Measurements from ENCODE around the gene ITPKB.

DNA sequence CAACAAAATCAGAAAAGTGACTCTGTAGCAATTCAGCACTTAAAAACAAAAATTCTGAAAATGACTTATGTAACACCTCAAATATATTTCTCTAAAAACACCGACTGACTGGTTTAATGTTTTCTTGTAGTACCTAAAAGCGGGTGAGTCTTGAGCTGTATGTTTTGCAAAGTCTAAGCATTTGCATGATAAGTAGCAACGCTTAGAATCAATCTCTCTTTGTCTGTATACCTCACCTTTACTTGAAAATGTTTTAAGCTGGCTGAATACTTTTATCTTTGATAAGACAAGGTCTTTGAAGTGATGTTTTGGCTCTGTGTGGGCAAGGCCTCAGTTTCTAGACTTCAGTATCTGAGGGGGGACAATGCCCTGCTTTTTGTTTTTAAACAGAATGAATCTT is 8.2 kb downstream of the ITPKB start:
- TF ChIP-seq, protein P1, sequence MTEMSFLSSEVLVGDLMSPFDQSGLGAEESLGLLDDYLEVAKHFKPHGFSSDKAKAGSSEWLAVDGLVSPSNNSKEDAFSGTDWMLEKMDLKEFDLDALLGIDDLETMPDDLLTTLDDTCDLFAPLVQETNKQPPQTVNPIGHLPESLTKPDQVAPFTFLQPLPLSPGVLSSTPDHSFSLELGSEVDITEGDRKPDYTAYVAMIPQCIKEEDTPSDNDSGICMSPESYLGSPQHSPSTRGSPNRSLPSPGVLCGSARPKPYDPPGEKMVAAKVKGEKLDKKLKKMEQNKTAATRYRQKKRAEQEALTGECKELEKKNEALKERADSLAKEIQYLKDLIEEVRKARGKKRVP (CRISPR knock-in tag; IDR thresholded peaks at IDR 0.05), result no peak
- TF ChIP-seq, protein P2, sequence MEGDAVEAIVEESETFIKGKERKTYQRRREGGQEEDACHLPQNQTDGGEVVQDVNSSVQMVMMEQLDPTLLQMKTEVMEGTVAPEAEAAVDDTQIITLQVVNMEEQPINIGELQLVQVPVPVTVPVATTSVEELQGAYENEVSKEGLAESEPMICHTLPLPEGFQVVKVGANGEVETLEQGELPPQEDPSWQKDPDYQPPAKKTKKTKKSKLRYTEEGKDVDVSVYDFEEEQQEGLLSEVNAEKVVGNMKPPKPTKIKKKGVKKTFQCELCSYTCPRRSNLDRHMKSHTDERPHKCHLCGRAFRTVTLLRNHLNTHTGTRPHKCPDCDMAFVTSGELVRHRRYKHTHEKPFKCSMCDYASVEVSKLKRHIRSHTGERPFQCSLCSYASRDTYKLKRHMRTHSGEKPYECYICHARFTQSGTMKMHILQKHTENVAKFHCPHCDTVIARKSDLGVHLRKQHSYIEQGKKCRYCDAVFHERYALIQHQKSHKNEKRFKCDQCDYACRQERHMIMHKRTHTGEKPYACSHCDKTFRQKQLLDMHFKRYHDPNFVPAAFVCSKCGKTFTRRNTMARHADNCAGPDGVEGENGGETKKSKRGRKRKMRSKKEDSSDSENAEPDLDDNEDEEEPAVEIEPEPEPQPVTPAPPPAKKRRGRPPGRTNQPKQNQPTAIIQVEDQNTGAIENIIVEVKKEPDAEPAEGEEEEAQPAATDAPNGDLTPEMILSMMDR (CRISPR knock-in tag; IDR thresholded peaks at IDR 0.05), result no peak
- TF ChIP-seq ZSCAN29 (CRISPR knock-in tag; conservative IDR thresholded peaks at IDR 0.05), result no peak
- TF ChIP-seq POLR2AphosphoS5 (IDR thresholded peaks at IDR 0.05; ENCODE audit: low read depth, low read length), result no peak
- no peak for TF ChIP-seq DPF2 (CRISPR knock-in tag; IDR thresholded peaks at IDR 0.05; ENCODE audit: borderline replicate concordance, low read depth)
